ENCODE measurements around the gene ANKRD55.

Gene ANKRD55

GRCh38 chr5:56092115-56092514 lies 141.0 kb downstream of the ANKRD55 start:
- Histone ChIP-seq H3K4me3 (no peak overlapping the region), H3K27ac (no peak overlapping the region)
- no peak for TF ChIP-seq CTCF (IDR thresholded peaks at IDR 0.05)
- DNase-seq (ENCODE audit: low spot score): no peak

GRCh38 chr5:56091664-56092063 lies 141.5 kb downstream of the ANKRD55 start:
- TF ChIP-seq CTCF (IDR thresholded peaks at IDR 0.05): no peak
- no peak overlapping the region for H3K27ac ChIP-seq

GRCh38 chr5:56090793-56091460 lies 142.2 kb downstream of the ANKRD55 start:
- no peak for DNase-seq (ENCODE audit: low spot score)
- no peak overlapping the region for H3K4me3 ChIP-seq
- H3K27ac ChIP-seq: no peak overlapping the region
- TF ChIP-seq CTCF (IDR thresholded peaks at IDR 0.05): no peak

More at GRCh38 chr5:56091664-56092063, 141.5 kb downstream of the ANKRD55 start:
- H3K4me3 ChIP-seq: no peak overlapping the region
- no peak for DNase-seq (ENCODE audit: low spot score)

GRCh38 chr5:56088967-56089829 lies 143.9 kb downstream of the ANKRD55 start:
- H3K4me3 ChIP-seq: no peak overlapping the region
- no peak for DNase-seq (ENCODE audit: low spot score)
- no peak for TF ChIP-seq CTCF (IDR thresholded peaks at IDR 0.05)
- no peak overlapping the region for H3K27ac ChIP-seq

- H3K4me3 ChIP-seq: no peak overlapping the region
- DNase-seq (ENCODE audit: low spot score): no peak
- no peak overlapping the region for H3K27ac ChIP-seq
- TF ChIP-seq CTCF (IDR thresholded peaks at IDR 0.05): no peak
Observed at GRCh38 chr5:56088431-56088949, 144.6 kb downstream of the ANKRD55 start.

GRCh38 chr5:56085193-56085592 lies 147.9 kb downstream of the ANKRD55 start:
- Histone ChIP-seq H3K4me3 (peak overlapping the region; percentile 14), H3K27ac (no peak overlapping the region)
- no peak for DNase-seq (ENCODE audit: low spot score)
- no peak for TF ChIP-seq CTCF (IDR thresholded peaks at IDR 0.05)
